Right renal pelvis (tissue), 4 donors: ENCODE measurements around the gene PAK2. TPM values are rescaled to one million over a fixed set of nuclear protein-coding genes. Genes with fewer than 3 reads are reported as not detected.
"Not testable (repeated sequence)": the region's sequence is repeated elsewhere in the genome, so short reads cannot be mapped to it uniquely, and the experiment has no call there.

ENCODE experiments used
- DNase-seq, 4 donors: peaks; one replicate each; pipeline ENCODE4 v3.0.0-alpha.2; 2013; ENCODE audit warnings: low read depth in 4 of 4, low spot score in 3 of 4, missing footprints in 1 of 4
- polyA plus RNA-seq, 4 donors: library from polyadenylated mRNA; unstranded; fragments of 120-200 nt; gene quantifications; one replicate each; pipeline ENCODE4 v1.2.1, GENCODE V29; 2013; ENCODE audit not compliant: insufficient read length in 4 of 4

The PAK2 gene
- polyA plus RNA-seq = 10 to 100 TPM; 70.8 to 83.7 (median 79.5) TPM

DNA sequence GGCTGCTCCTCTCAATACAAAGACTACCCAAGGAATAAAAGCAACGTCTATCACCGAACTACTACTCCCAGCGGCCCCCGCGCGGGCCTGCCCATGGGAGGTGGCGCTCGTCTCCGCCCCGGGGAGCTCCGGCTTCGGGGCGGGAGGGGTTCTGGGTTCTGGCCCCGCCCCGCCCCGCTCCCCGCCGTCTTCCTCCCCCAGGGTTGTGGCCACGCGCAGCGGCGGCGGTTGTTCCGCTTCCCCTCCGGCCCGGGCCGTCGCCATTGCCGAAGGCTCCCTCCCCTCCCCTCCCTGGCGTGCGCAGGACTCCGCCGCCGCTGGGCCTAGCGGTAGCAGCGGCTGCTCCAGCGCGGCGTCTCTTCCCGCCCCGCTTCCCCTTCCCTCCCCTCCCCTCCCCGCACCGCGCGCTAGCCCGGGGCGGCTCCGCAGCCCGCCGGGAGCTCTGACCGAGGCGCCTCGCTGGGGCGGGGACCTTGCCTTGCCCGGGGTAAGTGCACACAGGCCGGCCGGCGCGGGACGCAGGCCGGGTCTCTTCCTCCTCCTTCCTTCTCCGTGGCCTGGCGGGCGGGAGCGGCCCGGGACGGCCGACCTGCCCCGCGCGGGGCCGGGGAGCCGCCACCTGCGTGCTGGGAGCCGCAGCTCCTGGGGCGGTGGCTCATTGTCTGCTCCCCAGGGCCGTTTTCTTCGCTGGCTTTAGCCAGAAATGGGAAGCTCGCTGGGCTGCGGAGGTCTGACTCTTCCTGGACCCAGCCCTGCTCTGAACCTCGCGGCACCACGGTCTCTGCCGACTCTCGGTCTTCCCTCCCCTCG is at the start of gene PAK2:
Gene PAK2 (plus strand): TSS at position 187 of the 810 bp plus-strand sequence. CDS start 42,790 bp downstream, outside the sequence.
- DNase-seq = peak; percentile 71 to 76 (median 74)

DNA sequence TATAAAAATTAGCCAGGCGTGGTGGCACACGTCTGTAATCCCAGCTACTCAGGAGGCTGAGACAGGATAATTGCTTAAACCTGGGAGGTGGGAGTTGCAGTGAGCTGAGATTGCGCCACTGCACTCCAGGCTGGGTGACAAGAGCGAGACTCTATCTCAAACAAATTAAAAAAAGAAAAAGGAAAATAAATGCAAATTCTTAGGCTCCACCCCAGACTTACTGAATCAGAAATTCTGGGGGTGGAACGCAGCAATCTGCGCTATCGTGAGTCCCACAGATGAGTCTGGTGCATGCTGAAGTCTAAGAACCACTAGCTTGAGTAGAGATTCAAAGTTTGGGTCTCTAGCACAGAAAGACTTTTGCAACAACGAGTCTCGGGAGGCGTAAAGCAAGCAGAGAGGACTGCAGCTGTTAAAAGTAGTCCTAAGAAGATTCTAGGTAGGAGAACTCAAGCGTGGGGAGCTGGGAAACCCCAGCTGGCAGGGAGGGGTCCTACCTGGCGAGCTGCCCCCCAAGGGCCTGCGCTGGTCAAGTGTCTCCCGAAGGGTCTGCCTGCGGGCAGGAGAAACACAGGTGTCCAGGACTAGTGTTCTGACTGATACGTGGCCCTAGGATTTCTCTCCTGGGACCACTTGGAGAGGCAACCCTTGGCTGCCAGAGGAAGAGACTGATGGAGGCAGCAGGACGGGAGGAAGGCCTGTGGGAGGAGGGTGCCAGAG is 49.6 kb upstream of the PAK2 start:
- no peak for DNase-seq

DNA sequence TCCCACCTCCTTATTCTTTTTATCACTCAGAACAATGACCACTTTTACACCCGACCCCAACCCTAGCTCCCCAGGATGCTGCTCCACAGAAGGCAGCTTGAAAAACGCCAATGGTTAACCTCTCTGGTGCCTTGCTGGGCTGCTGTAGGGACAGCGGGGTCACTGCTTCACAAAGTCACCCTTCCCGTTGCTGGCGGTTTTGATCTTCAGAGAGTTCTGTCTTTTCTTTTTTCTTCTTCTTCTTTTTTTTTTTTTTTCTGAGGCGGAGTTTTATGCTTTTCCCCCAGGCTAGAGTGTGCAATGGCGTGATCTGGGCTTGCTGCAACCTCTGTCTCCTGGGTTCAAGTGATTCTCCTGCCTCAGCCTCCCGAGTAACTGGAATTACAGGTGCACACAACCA is 48.3 kb upstream of the PAK2 start:
- no peak for DNase-seq

DNA sequence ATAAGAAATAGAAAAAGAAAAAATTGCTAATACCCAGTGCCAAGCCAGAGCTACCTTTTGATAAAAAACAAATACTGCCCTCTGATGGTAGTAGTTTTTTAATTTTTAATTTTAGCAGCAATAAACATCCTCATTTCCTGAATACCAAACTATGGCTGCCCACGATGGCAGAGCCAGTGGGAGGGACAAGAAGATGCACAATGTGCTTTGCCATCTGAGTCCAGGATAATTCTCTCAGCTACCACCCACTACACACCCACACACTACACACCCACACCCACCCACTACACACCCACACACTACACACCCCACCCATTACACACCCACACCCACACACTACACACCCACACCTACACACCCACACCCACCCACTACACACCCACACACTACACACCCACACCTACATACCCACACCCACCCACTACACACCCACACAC is 45.4 kb upstream of the PAK2 start:
- no peak for DNase-seq

DNA sequence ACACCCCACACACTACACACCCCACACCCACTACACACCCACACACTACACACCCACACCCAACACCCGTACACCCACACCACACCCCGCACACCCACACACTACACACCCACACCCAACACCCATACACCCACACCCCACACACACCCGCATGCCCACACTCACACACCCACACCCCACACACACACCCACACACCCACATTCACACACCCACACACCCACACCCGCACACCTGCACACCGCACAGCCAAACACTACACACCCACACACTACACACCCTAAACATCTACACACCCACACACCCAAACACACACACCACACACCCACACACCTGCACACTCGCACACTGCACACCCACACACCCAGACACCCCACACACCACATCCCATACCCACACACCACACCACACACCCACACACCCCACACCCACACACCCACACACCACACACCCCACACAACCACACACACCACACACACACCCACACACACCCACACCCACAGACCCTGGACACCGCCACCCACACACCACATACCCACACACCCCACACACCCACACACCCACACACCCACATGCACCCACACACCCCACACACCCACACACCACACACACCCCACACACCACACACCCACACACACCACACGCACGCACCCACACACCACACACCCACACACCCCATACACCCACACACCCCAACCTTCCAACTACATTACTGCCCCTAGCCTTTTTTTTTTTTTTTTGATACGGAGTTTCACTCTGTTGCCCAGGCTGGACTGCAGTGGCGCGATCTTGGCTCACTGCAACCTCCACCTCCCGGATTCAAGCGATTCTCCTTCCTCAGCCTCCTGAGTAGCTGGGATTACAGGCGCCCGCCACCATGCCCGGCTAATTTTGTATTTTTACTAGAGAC is 44.5 kb upstream of the PAK2 start:
- DNase-seq = no peak

DNA sequence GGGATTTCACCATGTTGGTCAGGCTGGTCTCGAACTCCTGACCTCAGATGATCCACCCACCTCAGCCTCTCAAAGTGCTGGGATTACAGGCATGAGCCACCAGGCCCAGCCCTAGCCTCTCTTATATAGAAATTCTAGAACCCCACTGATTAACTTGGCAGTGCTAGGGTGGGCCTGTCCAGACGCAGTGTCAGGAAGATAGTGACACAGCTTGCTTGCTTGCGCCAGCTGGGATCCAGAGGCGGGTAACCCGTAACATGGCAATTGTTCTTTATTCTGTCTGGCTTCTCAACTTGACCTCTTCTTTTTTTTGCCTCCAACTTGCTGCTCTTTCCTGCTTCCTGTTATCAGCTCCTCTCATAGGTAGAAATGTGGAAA is 43.8 kb upstream of the PAK2 start:
- DNase-seq = no peak

DNA sequence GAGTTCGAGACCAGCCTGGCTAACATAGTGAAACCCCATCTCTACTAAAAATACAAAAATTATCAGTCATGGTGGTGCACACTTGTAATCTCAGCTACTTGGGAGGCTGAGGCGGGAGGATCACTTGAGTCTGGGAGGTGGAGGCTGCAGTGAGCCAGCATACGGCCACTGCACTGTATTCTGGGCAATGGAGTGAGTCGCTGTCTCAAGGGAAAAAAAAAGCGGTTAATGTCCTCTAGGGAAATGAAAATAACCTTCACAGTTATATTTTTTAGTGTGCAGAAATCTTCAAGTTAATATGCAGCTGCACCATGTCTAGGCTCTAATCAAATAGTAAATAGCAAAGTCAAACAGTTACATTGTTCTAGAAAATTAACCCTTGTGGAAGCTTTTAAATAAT is 42.4 kb upstream of the PAK2 start:
- DNase-seq = no peak

DNA sequence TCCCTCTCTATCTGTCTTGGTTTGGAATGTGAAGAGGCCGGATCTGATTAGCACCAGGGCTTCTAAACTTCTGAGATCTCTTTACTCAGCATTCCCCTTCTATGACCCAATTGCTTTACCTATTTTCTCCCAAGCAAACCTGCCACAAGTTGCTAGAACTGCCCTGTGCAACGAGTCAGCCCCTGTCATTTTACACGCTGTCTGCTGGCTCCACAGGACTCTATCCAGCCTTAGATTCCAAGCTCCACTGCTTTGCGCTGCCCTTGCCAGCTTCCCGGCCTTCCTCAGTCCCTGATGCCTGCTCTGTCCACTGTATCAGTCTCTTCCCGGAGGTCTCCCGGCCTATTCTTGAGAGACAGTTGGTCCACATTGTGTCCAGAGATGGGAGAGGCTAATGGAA is 39.9 kb upstream of the PAK2 start:
- DNase-seq = no peak

DNA sequence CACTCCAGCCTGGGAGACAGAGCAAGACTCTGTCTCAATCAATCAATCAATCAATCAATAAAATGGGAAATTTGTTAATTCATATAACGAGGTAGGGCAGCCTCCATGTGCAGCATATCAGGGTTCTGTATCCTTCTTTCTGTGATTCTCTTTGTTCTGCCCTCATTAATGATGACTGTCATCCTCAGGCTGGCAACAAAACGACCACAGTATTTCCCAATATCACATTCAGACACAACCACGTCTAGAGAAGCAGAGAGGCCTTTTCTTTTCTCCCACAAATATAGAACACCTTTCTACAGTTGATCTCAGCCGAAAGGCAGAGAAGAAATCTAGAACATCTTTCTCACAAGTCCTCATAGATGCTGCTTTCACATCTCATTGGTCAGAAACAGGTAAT is 38.9 kb upstream of the PAK2 start:
- DNase-seq = no peak

DNA sequence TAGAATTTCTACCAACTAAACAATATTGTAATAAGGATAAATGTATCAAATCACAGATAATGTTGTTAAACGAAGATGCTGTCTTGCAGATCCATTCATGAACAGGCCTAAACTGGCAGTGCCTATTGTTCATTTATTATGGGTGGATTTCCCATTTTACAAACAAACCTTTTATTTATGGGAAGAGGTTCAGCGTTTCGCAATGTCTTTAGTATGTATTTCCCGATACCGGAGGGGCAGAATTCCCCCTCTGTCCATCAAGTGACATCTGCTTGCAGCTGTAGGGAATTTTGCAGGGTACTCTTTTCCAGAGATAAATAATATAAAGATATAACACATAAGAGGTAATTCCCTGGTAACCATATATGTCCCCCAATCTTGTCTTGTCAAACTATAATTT is 33.3 kb upstream of the PAK2 start:
- no peak for DNase-seq

DNA sequence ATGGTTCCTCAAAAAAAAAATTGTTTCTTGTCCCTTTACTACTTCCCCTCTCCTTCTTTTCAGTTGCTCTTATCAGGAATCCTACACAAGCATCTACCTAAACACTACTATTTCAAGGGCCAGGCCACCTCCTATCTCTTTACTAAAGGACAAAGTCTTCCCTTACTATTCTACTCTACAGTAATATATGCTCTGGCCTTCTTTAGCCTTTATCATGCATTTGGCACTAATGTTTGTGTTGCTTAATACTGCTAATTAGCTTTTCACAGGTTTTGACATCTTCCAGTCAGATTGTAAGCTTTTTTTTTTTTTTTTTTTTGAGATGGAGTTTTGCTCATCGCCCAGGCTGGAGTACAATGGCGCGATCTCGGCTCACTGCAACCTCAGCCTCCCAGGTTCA is 32.9 kb upstream of the PAK2 start:
- DNase-seq = no peak

DNA sequence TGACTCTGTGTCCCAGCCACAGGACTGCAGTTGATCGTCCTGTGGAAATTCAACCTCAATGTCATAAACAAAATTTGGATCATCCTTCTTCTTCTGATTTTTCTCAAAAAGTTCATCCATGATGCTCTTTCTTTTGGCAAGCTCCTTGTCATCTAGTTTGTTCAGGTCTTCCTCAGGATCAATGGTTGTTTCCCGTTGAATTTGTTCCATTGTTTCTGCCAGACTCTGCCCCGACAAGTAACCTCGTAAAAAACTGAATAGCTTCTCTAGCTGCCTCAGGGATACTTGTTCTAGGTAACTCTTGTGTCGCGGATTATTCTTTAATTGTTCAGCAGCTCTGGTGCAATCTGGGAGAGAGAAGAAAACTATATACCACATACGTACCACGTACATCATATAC is 32.1 kb upstream of the PAK2 start:
- no peak for DNase-seq

DNA sequence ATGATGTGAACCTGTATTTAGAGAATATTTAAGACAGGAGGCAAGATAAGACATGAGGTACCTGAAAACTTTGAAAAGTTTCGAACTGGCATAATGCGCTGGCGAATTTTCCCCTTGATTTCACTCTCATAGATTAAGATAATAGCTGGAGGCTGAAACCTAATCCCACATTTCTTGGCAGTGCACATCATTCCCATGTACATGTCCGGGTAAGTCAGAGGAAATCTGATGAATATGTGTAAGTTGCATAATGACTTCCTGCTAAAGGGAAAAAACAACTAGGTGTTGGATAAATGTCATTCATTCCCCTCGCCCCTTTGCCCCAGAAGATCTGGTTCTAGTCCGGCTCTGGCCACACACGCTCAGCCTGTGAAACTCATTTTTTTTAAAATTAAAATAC is 31.2 kb upstream of the PAK2 start:
- DNase-seq = no peak

DNA sequence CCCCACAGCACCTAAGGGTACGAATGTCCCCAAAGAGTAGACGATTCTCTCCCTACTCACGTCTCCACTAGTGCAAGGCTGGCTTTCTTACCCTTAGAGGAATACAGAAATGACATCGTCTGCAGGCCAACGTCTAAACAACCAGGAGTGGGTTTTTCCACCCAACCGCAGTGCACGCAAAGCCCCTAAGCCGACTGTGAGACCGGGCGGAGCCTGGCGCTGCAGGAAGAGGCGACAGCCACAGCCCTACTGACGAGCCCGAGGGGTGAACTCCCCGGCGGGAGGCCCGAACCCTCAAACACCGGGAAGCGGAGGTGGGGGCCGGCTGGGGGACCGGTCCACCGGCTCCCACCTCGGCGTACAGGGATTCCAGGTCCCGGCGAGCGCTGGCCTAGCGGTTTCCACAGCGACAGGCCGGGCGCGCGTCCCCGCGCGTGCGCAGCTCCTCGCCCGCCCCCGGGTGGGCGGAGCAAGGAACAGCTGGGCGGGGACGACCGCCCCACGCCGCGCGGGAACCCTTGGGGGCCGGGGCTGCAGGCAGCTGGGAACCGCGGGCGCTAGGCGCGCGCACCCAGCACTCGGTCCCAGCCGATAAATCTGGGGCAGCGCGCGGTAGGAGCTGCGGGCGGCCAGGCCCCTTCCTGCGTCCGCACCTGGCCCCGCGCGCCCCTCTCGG is 27.7 kb upstream of the PAK2 start, which contains the start of the genes CEP19 and PIGX:
Gene CEP19 (minus strand): TSS at position 413 of the 676 bp plus-strand sequence. CDS start 3,593 bp downstream, outside the sequence.
Gene PIGX (plus strand): TSS at position 540 of the 676 bp plus-strand sequence.
- DNase-seq = peak; percentile 77 to 87 (median 83)

DNA sequence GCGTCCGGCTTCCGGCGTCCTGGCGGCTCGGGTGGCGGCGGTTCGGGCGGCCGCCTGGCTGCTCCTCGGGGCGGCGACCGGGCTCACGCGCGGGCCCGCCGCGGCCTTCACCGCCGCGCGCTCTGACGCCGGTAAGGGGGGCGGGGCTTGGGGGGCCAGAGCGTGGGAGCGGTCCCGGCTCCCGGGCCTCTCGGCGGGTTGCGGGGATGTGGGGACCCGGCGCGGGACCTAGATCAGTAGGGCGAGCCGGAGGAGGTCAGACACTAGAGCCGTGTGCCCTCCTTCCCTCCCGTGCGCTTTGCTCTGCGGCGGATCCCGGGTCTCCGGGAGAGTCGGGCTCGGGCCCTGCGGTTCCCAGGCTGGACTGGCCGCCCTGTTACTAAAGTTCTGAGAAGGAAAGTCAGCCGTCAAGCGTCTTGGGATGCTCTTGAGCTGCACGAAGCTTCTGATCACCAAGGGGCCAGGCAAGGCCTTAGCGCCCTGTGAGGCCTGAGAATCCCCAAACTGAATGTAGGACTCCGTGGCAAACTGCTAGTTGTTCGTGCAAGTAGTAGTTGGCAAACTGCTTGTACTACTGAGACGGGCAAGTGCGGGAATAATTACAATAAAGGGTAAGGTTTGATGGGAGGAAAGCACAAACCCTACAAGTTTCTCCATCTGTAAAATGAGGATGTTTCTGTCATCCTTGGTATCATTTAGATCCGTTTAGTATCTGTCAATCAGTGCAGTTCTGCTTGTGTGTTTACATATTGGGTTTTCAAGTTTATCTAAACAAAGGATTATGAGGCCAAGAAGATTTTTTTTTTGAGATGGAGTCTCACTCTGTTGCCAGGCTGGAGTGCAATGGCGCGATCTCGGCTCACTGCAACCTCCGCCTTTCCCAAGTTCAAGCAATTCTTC is 26.9 kb upstream of the PAK2 start:
- peak in 3 of 4 donors; percentile 13 to 61 (median 39) for DNase-seq

DNA sequence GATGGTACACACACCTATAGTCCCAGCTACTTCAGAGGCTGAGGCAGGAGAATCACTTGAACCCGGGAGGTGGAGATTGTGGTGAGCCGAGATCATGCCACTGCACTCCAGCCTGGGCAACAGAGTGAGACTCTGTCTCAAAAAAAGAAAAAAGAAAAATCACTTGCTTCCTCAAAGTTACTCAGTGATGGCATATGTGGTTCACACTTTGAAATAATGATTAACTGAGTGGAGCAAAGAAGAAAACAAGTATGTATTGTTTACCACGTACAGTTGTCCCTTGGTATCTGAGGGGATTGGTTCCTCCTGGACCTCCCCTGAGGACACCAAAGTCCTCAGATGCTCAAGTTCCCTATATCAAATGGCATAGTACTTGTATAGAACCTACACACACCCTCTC is 22.5 kb upstream of the PAK2 start:
- not testable (repeated sequence) for DNase-seq

DNA sequence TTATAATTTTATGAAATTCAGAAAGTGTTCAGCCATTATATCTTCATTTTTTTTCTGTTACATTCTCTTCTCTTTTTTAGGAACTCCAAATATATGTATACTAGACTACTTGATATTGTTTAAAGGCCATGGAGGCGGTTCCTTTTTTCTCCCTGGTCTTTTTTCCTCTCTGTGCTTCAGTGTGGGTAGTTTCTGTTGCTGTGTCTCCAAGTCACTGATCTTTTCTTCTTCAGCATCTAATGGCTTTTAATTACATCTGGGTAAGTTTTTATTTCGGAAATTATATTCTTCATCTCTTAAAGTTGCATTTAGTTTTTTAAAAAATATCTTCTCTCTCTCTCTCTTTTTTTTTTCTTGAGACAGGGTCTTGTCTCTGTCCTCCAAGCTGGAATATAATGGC is 18.6 kb upstream of the PAK2 start:
- no peak for DNase-seq

DNA sequence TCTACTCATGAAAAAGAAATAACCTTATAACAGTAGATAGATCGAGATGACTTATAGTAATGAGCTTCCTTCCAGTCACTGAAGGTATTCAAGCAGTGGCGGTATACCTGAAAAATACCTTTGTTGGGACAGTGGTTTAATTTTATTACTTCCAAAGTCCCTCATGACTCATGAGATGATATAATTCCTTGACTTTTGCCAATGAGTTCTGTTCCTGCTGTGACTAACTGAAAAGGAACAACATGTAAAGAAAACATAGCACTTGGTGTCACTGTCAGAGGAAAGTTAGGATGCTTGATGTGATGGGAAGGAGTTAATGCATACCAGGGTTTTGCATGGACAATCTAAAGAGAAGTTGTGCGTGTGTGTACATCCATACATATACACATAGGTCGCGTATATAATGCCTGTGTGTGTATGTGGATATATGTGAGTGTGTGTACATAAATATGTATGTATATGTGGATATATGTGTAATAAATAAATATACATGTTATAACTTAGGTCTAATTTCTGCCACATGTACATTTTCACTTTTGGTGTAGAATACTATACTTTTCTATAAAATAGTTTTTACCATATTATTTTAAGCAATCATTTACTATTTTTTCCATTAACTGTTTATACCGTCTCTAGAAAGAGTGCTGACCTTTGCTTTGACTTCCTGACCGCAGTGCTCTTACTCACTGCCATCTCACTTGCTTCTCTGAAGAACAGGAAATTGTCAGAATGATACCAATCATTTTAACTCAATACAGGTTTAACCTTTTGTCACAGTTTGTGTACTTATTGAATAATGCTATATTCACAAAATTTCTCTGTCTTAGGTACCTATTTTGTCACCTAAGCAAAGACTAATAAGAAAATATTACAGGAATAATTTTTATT is 12.6 kb upstream of the PAK2 start:
- no peak for DNase-seq
